ENCODE measurements around the gene P2RY8.
A peak's percentile ranks its signal among the peaks of the same experiment; 100 is the strongest.
"Not testable (repeated sequence)": the region's sequence is repeated elsewhere in the genome, so short reads cannot be mapped to it uniquely, and the experiment has no call there.

The P2RY8 gene

GRCh38 chrX:1542994-1543725, 6.2 kb upstream of the P2RY8 start:
- no peak for DNase-seq

- not testable (repeated sequence) for DNase-seq
These were observed 2.2 kb upstream of the P2RY8 start for GRCh38 chrX:1539146-1539545.

- not testable (repeated sequence) for DNase-seq
These were observed 718 bp upstream of the P2RY8 start for GRCh38 chrX:1537716-1538090.

- DNase-seq: no peak
These were observed 314 bp downstream of the P2RY8 start for GRCh38 chrX:1536712-1537030.

GRCh38 chrX:1535241-1536041, 1.5 kb downstream of the P2RY8 start:
- peak in 1 of 2 experiments; percentile 5 for DNase-seq

GRCh38 chrX:1534301-1535168, 2.5 kb downstream of the P2RY8 start:
- peak; percentile 14 to 40 for DNase-seq

- DNase-seq: no peak
These were observed 3.9 kb downstream of the P2RY8 start for GRCh38 chrX:1533058-1533457.

GRCh38 chrX:1531096-1531890, 5.7 kb downstream of the P2RY8 start:
- DNase-seq: no peak

- DNase-seq: no peak
These were observed 7.2 kb downstream of the P2RY8 start for GRCh38 chrX:1529756-1530155.

- DNase-seq: no peak
These were observed 7.7 kb downstream of the P2RY8 start for GRCh38 chrX:1529328-1529727.

GRCh38 chrX:1528884-1529203, 8.1 kb downstream of the P2RY8 start:
- DNase-seq: no peak

- no peak for DNase-seq
These were observed 8.7 kb downstream of the P2RY8 start for GRCh38 chrX:1528186-1528883.

GRCh38 chrX:1527457-1527856, 9.5 kb downstream of the P2RY8 start:
- DNase-seq: no peak

GRCh38 chrX:1526565-1526964, 10.4 kb downstream of the P2RY8 start:
- DNase-seq: no peak

GRCh38 chrX:1525583-1526355, 11.2 kb downstream of the P2RY8 start:
- DNase-seq: no peak

- no peak for DNase-seq
These were observed 12.0 kb downstream of the P2RY8 start for GRCh38 chrX:1524874-1525582.

GRCh38 chrX:1522905-1523304, 14.1 kb downstream of the P2RY8 start:
- DNase-seq: not testable (repeated sequence)

GRCh38 chrX:1521459-1521956, 15.5 kb downstream of the P2RY8 start:
- DNase-seq: no peak

- DNase-seq: no peak
These were observed 16.6 kb downstream of the P2RY8 start for GRCh38 chrX:1520350-1520749.

- DNase-seq: no peak
These were observed 17.9 kb downstream of the P2RY8 start for GRCh38 chrX:1519022-1519497.
